Endothelial cell of umbilical vein (primary cell): ENCODE results near the gene PKP3. TPM values are rescaled to one million over a fixed set of nuclear protein-coding genes. Genes with fewer than 3 reads are reported as not detected.

ENCODE experiments used
- BruUV-seq: library from RNA; stranded (reverse); fragments of 400-500 nt; replicated peaks from 2 replicates; lab custom pipeline; 2021; lab: Mats Ljungman, UMichigan
- CTCF ChIA-PET: fragments of 300-600, 350-600 bp; sonication (Branson Sonifier 250); formaldehyde crosslinking; loops from one replicate; lab custom pipeline; 2021; ENCODE audit warnings: antibody characterized with exemption, inconsistent platforms; lab: Charles Lee
- POLR2A ChIA-PET: fragments of 300-600, 350-600 bp; sonication (Branson Sonifier 250); formaldehyde crosslinking; loops from one replicate; lab custom pipeline; 2021; ENCODE audit warnings: antibody characterized with exemption, inconsistent platforms; lab: Charles Lee
- DNase-seq: peaks from one replicate; pipeline ENCODE4 v3.0.0-alpha.2; 2011; ENCODE audit warnings: low read depth, low spot score
- FAIRE-seq: peaks from 2 replicates; lab custom pipeline; 2011; peaks lifted over from hg19 to GRCh38; lab: Jason Lieb, UNC
- H2AFZ ChIP-seq: 2 replicates; pipeline ENCODE4 v1.6.0; 2012; ENCODE audit warnings: low read depth, low read length, control low read depth, inconsistent platforms
- H3K27ac ChIP-seq: 2 replicates; pipeline ENCODE4 v1.5.1; 2011; ENCODE audit warnings: low read depth, mild to moderate bottlenecking, control low read depth, low read length, moderate library complexity; ENCODE audit not compliant: insufficient read depth
- H3K27me3 ChIP-seq, 2 experiments: 2 replicates each; pipeline versions ENCODE4 v1.6.0 to v1.6.1; 2011; ENCODE audit warnings: low read length in 2 of 2, mixed read lengths in 1 of 2; ENCODE audit not compliant: control insufficient read depth in 2 of 2, insufficient read depth in 2 of 2
- H3K36me3 ChIP-seq, 2 experiments: 2 replicates in 1 of 2; 3 replicates in 1 of 2; pipeline ENCODE4 v1.5.1; 2011; ENCODE audit warnings: low read length in 2 of 2, mild to moderate bottlenecking in 1 of 2, moderate library complexity in 1 of 2; ENCODE audit not compliant: control insufficient read depth in 2 of 2, insufficient read depth in 2 of 2; ENCODE audit errors: extremely low read depth in 1 of 2
- H3K4me1 ChIP-seq: 3 replicates; pipeline ENCODE4 v1.5.1; 2011; ENCODE audit warnings: mild to moderate bottlenecking, low read length; ENCODE audit not compliant: control insufficient read depth, insufficient read depth; ENCODE audit errors: extremely low read depth
- H3K4me2 ChIP-seq: 2 replicates; pipeline ENCODE4 v1.6.1; 2011; ENCODE audit warnings: low read length, control low read depth, mixed read lengths; ENCODE audit not compliant: insufficient read depth
- H3K4me3 ChIP-seq, 3 experiments: fragments of 200-600 bp in 1 of 3; sonication (generic), shearing (Covaris generic) in 1 of 3; replicated peaks in 1 of 3; 2 replicates each; pipeline ENCODE4 v1.5.1; 2011 to 2016; ENCODE audit warnings: control low read depth in 3 of 3, low read length in 3 of 3, mild to moderate bottlenecking in 2 of 3, inconsistent platforms in 1 of 3, low read depth in 1 of 3, moderate library complexity in 1 of 3; ENCODE audit not compliant: insufficient read depth in 1 of 3
- H3K79me2 ChIP-seq: 2 replicates; pipeline ENCODE4 v1.6.0; 2012; ENCODE audit warnings: low read length, inconsistent platforms; ENCODE audit not compliant: control insufficient read depth, insufficient read depth
- H3K9ac ChIP-seq: replicated peaks from 2 replicates; pipeline ENCODE3; 2011; ENCODE audit warnings: low read length, control low read depth; ENCODE audit not compliant: insufficient read depth; ENCODE audit errors: extremely low read depth
- H3K9me1 ChIP-seq: replicated peaks from 3 replicates; pipeline ENCODE4 v1.6.0; 2011; ENCODE audit warnings: mild to moderate bottlenecking, low read length; ENCODE audit not compliant: control insufficient read depth, insufficient read depth; ENCODE audit errors: extremely low read depth
- H3K9me3 ChIP-seq: replicated peaks from 2 replicates; pipeline ENCODE4 v1.5.1; 2012; ENCODE audit warnings: low read length, inconsistent platforms; ENCODE audit not compliant: control insufficient read depth, insufficient read depth
- H4K20me1 ChIP-seq: replicated peaks from 2 replicates; pipeline ENCODE3; 2011; ENCODE audit warnings: mild to moderate bottlenecking, low read length; ENCODE audit not compliant: control insufficient read depth, insufficient read depth; ENCODE audit errors: extremely low read depth
- CTCF ChIP-seq, 2 donors: IDR thresholded peaks; 1 replicate in 1 of 2; 2 replicates in 1 of 2; pipeline ENCODE4 v1.5.1; 2011; ENCODE audit warnings: low read length in 2 of 2, mild to moderate bottlenecking in 2 of 2, moderate library complexity in 2 of 2, control low read depth in 1 of 2, inconsistent platforms in 1 of 2, low read depth in 1 of 2; ENCODE audit not compliant: insufficient read depth in 1 of 2; ENCODE audit errors: extremely low read depth in 1 of 2
- FOS ChIP-seq: IDR thresholded peaks from 2 replicates; pipeline ENCODE4 v1.6.1; 2011; ENCODE audit warnings: mild to moderate bottlenecking, low read length, moderate library complexity, borderline replicate concordance; ENCODE audit not compliant: insufficient read depth
- JUN ChIP-seq: IDR thresholded peaks from 2 replicates; pipeline ENCODE4 v1.6.1; 2011; ENCODE audit warnings: borderline replicate concordance, low read depth; ENCODE audit not compliant: insufficient read length, insufficient read depth
- MYC ChIP-seq: IDR thresholded peaks from one replicate; pipeline ENCODE4 v1.6.1; 2011; ENCODE audit warnings: mild to moderate bottlenecking, low read depth, low read length
- POLR2AphosphoS5 ChIP-seq: IDR thresholded peaks from 2 replicates; pipeline ENCODE4 v1.6.1; 2012; ENCODE audit warnings: low read depth, mild to moderate bottlenecking, control low read depth, low read length, moderate library complexity; ENCODE audit not compliant: insufficient read depth
- dilution Hi-C: fragments of 300-500 bp; cut with MboI; formaldehyde crosslinking; loops from one replicate; pipeline ENCODE4 v1.15.0; 2019; ENCODE audit warnings: low sequenced_read_pairs; ENCODE audit not compliant: extremely low pct_ligation_motif_present
- intact Hi-C: fragments of 100-400 bp; cut with micrococcal nuclease; formaldehyde crosslinking; loops from one replicate; pipeline ENCODE4 v1.10.0; 2022
- polyA plus RNA-seq, 4 experiments: library from polyadenylated mRNA; depleted of rRNA in 3 of 4; stranded (reverse) in 3 of 4; unstranded in 1 of 4; fragments of >200 nt; gene quantifications; 2 replicates each; pipeline versions ENCODE4 v1.2.1 to v1.2.3, GENCODE V29; 2011 to 2012; ENCODE audit warnings: missing spikeins in 1 of 4
- total RNA-seq: library from RNA; stranded (reverse); gene quantifications from 2 replicates; pipeline ENCODE4 v1.2.3, GENCODE V29; 2021
- TF ChIP-seq, protein P1 (sequence below): IDR thresholded peaks from 2 replicates; pipeline ENCODE4 v1.6.1; 2011; ENCODE audit not compliant: insufficient read depth, insufficient read length

Gene PKP3
- total and polyA plus RNA-seq, 2 donors (not counting 3 experiments of a cell fraction or from before 2014, with no cell fraction given), result 0.27 to 0.59 TPM

DNA sequence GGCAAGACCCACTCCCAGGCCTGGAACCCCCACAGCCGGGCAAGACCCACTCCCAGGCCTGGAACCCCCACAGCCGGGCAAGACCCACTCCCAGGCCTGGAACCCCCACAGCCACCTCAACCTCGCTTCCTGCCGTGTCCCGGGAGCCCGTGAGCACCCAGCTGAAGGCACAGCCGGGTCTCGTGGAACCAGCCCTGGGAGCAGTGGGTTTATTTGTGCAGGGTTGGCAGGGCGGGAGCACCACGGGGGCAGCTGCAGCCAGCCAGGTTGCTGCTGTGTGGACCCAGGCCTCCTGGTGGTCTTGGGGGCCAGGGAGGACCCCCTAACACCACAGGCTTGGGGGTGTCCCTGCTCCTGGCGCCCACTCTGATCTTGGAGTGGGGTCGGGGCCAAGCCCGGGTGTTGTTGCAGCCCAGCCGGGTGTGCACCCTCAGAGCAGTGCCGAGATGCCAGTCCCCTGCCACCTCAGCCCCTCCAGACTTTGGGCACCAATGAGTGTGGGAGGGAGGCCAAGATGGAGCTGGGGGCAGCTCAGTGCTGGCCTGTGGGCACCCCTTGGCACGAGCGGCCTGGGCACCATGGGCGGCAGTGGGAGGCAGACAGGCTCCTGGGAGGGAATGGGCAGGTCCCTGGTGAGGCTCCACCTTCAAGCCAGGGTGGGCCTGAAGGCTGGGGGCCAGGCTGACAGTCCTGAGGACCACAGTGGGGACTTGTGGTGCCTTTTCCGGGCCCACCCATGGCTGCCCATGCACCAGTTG is 8.2 kb upstream of the PKP3 start:
- Histone ChIP-seq H3K4me1 (no peaks in the 10 kb centered on the region), H3K27me3 (peaks cover 0 to 4% of the 10 kb centered on the region in 2 experiments), H3K9ac (no peak overlapping the region), H3K4me2 (no peak overlapping the region), H3K79me2 (no peaks in the 10 kb centered on the region), H4K20me1 (no peaks in the 10 kb centered on the region), H3K36me3 (no peaks in the 10 kb centered on the region), H3K9me1 (no peaks in the 10 kb centered on the region), H3K27ac (no peak overlapping the region), H3K4me3 (no peak overlapping the region), H2AFZ (no peak overlapping the region), H3K9me3 (no peaks in the 10 kb centered on the region)
- POLR2A ChIA-PET, result no interaction called here
- dilution Hi-C loops, result no loop called here
- DNase-seq (no peak), FAIRE-seq (no peak)
- CTCF ChIA-PET, result interaction anchor here (2.1 to 2.7 kb wide), 2 partner anchors 11 to 14 kb away, joined by 6 to 13 read pairs; no protein-coding TSS in a partner anchor
- TF ChIP-seq FOS (no peak), MYC (no peak), JUN (no peak), CTCF (IDR thresholded peaks at IDR 0.05; ENCODE audit: extremely low read depth in 1 of 2, insufficient read depth in 1 of 2, low read depth in 1 of 2, low read length in 2 of 2) (no peak), POLR2AphosphoS5 (no peak)
- TF ChIP-seq, protein P1, sequence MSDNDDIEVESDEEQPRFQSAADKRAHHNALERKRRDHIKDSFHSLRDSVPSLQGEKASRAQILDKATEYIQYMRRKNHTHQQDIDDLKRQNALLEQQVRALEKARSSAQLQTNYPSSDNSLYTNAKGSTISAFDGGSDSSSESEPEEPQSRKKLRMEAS, result no peak
- intact Hi-C loops, result no loop called here
- BruUV-seq, result no TSS peak
